GM12872 (cell line): ENCODE measurements around the gene KRTAP13-1.

Experiments
- TF ChIP-seq, protein P1 (sequence below): IDR thresholded peaks from 3 replicates; pipeline ENCODE4 v1.5.1; 2011; ENCODE audit warnings: low read depth, mild to moderate bottlenecking, low read length, moderate library complexity; ENCODE audit not compliant: insufficient read depth

The KRTAP13-1 gene

DNA sequence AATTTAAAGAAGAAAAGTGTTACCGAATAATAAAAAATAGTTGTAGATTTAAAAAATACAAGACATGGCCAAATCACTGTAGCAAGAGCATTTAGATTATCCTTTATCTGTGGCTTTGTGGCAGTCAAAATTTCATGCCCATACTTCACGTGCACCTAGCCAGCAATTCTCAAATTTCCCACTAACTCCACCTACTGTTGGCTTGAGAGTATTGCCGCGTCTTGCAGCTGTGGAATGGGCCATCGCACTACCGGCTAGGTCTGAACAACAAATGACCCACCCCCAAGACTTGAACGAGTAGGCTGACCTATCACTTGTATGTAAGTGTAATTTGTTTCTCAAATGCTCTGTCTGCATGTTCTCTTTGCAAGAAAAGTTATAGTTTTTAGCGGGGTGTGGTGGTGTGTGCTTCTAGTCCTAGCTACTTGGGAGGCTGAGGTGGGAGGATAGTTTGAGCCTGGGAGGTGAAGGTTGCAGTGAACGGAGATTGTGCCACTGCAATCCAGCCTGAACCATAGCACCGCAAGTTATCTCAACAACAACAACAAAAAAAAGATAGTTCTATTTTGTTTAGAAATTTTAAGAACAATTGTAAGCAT, 38.3 kb downstream of the KRTAP13-1 start:
- TF ChIP-seq, protein P1, sequence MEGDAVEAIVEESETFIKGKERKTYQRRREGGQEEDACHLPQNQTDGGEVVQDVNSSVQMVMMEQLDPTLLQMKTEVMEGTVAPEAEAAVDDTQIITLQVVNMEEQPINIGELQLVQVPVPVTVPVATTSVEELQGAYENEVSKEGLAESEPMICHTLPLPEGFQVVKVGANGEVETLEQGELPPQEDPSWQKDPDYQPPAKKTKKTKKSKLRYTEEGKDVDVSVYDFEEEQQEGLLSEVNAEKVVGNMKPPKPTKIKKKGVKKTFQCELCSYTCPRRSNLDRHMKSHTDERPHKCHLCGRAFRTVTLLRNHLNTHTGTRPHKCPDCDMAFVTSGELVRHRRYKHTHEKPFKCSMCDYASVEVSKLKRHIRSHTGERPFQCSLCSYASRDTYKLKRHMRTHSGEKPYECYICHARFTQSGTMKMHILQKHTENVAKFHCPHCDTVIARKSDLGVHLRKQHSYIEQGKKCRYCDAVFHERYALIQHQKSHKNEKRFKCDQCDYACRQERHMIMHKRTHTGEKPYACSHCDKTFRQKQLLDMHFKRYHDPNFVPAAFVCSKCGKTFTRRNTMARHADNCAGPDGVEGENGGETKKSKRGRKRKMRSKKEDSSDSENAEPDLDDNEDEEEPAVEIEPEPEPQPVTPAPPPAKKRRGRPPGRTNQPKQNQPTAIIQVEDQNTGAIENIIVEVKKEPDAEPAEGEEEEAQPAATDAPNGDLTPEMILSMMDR: peak; percentile 46; the same call in 1 of the 3 replicates

DNA sequence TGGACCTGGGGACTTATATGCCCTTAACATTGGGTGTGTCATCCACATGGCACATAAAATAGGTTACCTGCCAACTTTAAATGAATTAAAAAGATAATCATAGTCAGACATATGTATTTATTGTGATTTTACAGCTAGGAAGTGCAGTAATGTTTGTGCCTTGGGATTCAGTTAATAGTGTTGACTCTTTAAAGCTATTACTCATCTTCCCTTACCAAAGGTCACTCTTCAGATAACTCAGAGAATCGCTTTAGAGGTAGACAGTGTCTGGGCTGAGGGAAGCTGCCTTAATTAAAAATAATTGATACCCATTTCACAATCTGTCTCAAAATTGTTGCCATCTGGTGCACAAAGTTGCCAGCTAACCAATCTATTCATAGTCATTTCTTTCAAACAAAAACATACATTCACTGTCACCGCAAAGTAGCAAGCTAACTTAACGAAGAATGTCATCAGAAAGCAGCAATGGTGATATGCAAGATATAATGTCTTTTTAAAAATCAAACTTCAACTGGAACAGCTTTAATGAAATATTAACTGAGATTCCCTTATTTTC, 41.3 kb downstream of the KRTAP13-1 start:
- TF ChIP-seq, protein P1: no peak

DNA sequence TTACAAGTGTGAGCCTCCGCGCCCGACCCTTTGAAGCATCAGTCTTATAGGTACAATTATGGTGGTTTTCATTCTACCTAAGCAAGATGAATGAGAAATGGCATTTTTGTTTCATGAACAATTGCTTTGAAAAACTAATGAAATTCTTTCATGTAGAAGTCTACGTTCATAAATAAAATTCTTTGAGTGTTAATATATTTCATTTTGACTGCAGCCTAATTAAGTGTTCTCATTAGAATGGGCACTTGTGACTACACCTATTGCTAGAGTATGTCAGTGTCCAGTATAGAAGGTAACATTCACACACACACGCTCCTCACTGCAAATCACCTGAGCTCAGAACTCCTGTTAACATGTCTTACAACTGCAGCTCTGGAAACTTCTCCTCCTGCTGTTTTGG, 44.1 kb downstream of the KRTAP13-1 start, which contains the start of gene KRTAP15-1:
KRTAP15-1 (plus strand) TSS at position 301 of the 400 bp plus-strand sequence; CDS start at position 354, 53 bp downstream.
- TF ChIP-seq, protein P1: no peak

DNA sequence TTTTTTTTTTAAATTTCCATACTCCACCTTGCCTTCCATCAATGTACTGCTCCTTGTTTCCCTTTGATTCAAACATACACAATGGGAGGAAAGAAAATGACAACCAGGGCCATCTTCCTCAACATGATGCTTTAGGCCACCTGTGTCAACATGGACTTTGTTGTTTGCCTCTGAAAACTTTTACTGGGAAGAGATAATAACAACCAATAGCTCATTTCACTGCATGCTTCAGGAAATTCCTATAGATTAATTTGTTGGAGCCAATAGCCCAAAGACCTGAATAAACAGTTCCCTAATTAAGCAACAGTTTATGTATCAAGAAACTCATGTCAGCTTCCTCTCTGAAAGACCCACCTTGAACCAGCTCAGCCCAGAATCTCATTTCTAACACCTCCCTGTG, 47.4 kb downstream of the KRTAP13-1 start:
- TF ChIP-seq, protein P1: no peak

DNA sequence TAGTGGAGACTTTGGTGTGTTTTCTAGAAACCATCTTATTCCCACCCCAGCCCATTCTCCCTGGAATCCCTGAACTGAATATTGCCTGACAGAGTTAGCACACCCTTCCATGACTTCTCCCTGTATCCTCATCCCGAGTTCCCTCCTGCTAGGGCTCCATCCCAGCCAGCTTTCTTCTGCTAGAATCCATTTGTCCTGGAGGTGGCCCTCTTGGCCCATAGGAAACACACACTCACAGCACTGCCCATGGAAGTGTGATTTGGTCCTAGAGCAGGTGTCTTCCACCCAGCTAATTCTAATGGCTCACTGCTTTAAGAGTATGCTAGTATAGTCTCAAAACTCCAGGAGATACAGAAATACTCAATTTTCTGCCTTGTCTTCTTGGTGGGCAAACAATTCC, 48.4 kb downstream of the KRTAP13-1 start:
- TF ChIP-seq, protein P1: no peak
